B cell (primary cell): Measurements from ENCODE around the gene SNF8.

Experiments used
- CTCF ChIP-seq: fragments of 200-600 bp; IDR thresholded peaks from one replicate; pipeline ENCODE4 v1.8.0; 2022; ENCODE audit warnings: antibody characterized with exemption, mild to moderate bottlenecking
- EZH2 ChIP-seq: IDR thresholded peaks from 2 replicates; pipeline ENCODE4 v1.6.1; 2012; ENCODE audit warnings: borderline replicate concordance, low read depth, mild to moderate bottlenecking, moderate library complexity, low read length; ENCODE audit not compliant: insufficient read depth, poor library complexity, severe bottlenecking

GRCh38 chr17:48883171-48883570, 61.5 kb downstream of the SNF8 start:
- TF ChIP-seq CTCF (no peak), EZH2 (no peak)
